GM13976 (cell line): ENCODE data around the gene VENTX.
"Not testable (repeated sequence)": the region's sequence is repeated elsewhere in the genome, so short reads cannot be mapped to it uniquely, and the experiment has no call there.

Experiments used
- DNase-seq: peaks from one replicate; pipeline ENCODE4 v3.0.0; 2012; ENCODE audit warnings: low spot score
- in situ Hi-C: fragments of 300-500 bp; cut with MboI; formaldehyde crosslinking; loops from one replicate; pipeline ENCODE4 v1.12.0; 2022; ENCODE audit warnings: low sequenced_read_pairs, mixed read lengths, inconsistent platforms; ENCODE audit not compliant: unreplicated experiment
- TF ChIP-seq, protein P1 (sequence below): IDR thresholded peaks from 2 replicates; pipeline ENCODE4 v1.5.1; 2012; ENCODE audit warnings: borderline replicate concordance, mild to moderate bottlenecking; ENCODE audit not compliant: insufficient read depth; ENCODE audit errors: extremely low read depth, missing control alignments, control extremely low read depth

VENTX gene

DNA sequence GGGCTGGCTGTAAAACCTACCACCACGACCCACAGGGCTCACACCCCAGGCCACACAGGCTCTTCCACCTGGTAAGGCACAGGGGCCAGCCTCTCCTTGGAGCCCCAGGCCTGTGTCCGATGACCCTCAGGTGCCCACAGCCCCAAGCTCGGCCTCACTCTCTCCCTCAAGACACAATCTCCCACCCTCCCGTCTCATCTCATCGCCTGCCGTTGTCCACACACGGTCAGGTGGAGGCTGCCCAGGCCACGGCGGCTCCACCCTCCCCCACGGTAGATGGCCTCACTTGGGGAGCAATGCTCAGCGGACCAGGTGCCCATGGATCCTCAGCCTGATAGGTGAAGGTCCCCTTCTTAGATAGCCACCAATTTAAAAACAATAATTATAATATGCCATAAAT is 16.3 kb upstream of the VENTX start:
- TF ChIP-seq, protein P1, sequence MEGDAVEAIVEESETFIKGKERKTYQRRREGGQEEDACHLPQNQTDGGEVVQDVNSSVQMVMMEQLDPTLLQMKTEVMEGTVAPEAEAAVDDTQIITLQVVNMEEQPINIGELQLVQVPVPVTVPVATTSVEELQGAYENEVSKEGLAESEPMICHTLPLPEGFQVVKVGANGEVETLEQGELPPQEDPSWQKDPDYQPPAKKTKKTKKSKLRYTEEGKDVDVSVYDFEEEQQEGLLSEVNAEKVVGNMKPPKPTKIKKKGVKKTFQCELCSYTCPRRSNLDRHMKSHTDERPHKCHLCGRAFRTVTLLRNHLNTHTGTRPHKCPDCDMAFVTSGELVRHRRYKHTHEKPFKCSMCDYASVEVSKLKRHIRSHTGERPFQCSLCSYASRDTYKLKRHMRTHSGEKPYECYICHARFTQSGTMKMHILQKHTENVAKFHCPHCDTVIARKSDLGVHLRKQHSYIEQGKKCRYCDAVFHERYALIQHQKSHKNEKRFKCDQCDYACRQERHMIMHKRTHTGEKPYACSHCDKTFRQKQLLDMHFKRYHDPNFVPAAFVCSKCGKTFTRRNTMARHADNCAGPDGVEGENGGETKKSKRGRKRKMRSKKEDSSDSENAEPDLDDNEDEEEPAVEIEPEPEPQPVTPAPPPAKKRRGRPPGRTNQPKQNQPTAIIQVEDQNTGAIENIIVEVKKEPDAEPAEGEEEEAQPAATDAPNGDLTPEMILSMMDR, result no peak
- no peak for DNase-seq
- in situ Hi-C loops, result no loop called here

DNA sequence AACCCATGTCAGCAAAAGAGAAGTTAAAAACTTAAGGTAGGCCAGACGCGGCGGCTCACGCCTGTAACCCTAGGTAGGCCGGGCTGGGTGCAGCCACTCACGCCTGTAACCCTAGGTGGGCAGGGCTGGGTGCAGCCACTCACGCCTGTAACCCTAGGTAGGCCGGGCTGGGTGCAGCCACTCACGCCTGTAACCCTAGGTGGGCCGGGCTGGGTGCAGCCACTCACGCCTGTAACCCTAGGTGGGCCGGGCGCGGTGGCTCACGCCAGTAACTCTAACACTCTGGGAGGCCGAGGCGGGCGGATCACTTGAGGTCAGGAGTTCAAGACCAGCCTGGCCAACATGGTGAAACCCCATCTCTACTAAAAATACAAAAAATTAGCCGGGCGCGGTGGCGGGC is 15.9 kb upstream of the VENTX start:
- DNase-seq, in situ Hi-C loops: not testable (repeated sequence)

DNA sequence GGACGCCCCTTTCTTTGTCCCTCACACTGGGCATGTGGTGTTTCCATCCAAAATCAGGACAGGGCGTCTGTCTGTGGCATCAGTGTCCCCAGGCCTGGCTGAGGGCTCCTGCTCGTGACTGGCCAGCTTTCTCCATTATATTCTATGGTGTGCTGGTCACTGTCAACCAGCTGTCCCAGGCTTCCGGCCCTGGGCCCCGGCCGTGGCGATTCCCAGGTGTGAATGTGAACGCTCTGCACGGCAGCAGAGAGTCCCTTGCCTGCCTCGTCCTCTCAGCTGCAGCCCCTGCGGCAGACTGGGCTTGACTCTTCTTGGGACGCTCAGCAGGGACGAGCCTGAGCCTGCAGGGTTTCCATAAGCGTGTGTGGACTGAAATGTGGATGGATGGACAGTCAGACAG is 13.6 kb upstream of the VENTX start:
- no peak for DNase-seq
- TF ChIP-seq, protein P1, result no peak
- in situ Hi-C loops, result no loop called here

DNA sequence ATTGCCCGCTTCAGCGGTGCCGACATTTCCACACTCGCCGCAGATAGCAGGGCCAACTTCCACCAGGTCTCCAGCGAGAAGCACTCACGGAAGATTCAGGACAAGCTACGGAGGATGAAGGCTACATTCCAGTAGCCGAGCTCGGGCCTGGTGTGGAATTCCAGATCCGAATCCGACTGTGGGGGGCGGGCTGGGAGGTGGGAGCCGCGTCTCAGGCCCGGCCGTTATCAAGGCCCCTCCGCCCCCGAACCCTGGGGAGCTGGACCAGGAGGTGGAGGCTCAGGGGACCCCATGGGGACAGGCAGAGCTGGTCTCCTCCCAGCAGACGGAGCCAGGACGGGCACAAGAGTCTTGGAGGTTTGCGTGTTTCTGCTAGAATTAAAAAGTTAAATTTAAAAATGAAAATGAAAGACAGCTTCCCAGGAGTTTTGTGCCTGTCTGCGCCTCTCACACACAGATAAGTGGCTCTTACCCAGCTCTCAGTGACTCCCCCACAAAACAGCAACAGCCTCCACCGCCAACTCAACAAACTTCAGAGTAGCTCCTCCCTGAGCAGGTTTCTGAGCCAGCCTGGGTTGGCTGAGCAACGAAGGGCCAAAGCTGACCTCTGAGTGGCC is 12.8 kb upstream of the VENTX start:
- no peak for DNase-seq
- in situ Hi-C loops, result no loop called here
- TF ChIP-seq, protein P1, result no peak

DNA sequence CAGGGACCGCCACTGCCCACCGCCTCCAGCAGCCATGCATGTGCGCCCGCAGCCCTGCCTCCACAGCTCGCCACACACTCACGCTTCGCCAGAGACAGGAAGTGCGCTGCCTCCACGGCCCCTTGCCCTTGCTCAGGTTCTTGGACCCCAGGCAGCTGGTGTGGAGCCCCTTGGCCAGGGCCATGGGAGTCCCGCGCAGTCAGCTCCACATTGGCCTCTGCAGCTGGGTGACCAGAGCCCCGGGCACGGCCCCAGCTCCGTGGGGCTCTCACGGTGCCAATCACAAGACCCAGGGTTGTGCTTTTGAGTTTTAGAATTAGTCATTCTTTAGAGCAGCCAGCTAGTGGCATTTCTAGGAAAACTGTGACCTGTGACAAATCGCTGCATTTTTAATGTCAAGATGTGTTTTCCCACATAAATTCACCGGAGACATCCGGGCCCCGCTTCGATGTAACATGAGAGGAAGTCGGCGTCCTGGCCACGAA is 11.9 kb upstream of the VENTX start:
- in situ Hi-C loops, result no loop called here
- DNase-seq, result no peak
- TF ChIP-seq, protein P1, result no peak

DNA sequence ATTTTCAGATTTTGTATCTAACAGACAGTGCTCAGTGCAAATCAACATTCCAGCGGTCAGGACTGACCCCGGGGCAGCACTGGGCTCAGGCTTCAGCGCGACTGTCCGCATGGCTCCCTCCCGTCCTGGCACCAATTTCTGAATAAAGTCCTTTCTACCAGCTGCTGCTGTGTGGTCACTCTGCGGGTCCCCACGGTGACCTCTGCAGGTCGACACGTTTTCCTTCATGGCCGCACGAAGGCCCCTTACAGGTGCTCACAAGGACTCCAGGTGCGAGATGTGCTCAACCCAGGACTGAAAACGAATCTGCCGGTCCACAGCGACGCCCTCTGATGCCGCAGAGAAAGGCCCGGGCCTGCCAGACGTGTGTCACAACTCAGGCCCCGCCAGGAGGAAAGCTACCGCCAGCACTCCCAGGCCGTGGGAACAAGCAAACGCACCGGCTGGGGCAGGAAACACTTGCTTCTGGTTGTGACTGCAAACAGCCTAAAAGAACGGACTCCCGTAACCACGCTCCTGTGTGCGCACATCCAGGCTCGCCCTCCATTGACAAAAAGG is 11.3 kb upstream of the VENTX start:
- no peak for DNase-seq
- TF ChIP-seq, protein P1, result no peak
- in situ Hi-C loops, result no loop called here

DNA sequence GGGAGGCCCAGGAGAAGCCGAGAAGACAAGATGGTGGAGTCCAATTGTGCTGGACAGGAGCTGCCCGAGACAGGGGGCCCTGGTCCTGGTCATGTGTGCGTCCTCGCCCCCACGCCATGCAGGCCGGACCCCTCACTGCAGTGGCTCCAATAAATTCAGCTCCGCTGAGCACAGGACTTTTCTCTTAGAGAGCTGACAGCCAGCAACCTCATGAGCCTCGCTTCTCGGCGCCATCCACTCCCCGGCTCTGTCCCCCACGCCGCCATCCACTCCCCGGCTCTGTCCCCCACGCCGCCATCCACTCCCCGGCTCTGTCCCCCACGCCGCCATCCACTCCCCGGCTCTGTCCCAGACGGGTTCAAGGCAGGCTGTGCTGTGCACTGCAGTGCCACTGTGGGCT is 10.4 kb upstream of the VENTX start:
- in situ Hi-C loops, result no loop called here
- TF ChIP-seq, protein P1, result no peak
- DNase-seq, result no peak
